DMS53 treated with DMSO at 0.1 percent for 48 hours (cell line): Measurements from ENCODE around the gene SLC35A5.
A peak's percentile ranks its signal among the peaks of the same experiment; 100 is the strongest.

Experiments used
- DNase-seq: peaks from one replicate; lab custom pipeline; 2025; ENCODE audit not compliant: unreplicated experiment; lab: John Stamatoyannopoulos, UW

SLC35A5 gene

DNA sequence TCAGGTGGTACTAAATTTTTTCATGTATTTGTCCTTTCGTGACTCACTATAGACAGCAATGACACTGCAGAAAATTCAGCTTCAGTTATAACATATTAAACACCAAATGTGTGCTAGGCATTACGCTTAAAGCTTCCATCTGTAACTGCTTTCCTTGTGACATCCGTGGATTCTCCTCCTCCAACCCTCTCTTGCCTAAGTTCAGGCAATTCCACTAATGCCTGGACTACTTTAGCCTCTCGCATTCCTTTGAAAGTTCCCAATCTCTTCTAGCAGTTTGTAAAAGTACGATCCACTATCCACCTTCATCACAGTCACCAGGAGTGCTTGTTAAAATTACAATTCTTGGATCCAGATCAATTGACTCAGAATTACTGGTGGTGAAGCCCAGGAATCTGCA lies 61.4 kb downstream of the SLC35A5 start:
- DNase-seq: no peak

- no peak for DNase-seq
These were observed 61.9 kb downstream of the SLC35A5 start for GRCh38 chr3:112623717-112624116.

- no peak for DNase-seq
These were observed 65.6 kb downstream of the SLC35A5 start for GRCh38 chr3:112627419-112627818.

DNA sequence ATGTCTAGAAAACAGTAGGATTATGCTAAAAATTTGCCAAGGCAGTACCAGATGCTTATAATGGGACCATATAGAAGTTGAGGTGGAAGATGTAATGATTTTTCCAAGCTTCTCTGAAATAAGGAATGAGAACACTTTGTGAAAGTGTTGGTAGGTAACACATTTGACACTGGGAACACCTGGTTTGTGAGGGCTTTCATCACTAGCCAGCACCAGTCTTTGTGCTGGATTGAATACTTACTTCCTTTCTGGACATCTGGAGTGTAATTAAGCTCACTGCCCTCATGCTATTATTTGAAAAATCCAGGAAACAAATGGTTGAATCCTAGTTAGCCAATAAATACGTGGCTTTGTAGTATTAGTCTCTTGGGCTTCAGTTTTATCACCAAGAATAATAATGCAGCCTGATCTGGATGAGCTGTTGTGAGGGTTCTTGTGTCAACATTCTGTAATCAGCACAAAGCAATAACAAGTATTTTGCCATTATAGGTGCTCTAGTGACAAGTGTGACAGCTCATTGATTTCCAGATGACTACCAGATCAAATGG lies 66.1 kb downstream of the SLC35A5 start:
- peak; percentile 83 for DNase-seq

DNA sequence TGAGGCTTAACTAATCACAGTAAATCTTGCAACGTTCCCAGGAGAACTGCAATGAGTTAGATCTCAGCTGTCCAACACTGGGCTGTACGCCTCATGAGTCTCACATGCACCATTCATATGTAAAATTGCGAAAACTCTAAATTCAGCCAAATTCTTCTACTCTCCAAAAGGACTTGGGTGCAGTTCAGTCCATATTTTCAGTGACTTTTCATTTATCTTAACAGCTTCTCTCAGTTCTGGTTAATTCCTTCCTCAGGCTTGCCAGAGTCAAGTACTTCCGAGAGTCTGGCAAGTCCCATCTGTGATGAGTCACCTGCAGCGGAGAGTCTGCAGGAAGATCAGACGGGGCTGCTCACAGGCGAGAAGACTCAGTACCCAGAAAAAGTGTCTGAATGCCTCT lies 67.6 kb downstream of the SLC35A5 start:
- DNase-seq: peak; percentile 55

DNA sequence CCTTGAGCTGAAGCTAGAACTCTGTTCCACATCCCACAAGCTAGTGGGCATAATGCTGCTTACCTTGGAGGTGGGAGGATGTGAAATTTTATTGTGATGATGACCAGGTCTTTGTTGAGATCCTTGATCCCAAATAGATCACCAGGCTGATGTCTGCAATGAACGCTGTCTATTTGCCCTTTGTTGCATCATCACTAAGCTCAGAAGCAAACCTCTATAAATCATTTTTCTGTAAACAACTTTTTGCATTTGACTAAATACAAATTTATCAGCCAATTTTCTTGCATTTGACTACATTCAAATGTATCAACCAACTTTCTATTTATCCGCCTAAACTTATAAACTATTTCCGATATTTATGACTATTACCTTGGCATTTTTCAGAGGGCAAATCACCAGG lies 69.4 kb downstream of the SLC35A5 start:
- no peak for DNase-seq

DNA sequence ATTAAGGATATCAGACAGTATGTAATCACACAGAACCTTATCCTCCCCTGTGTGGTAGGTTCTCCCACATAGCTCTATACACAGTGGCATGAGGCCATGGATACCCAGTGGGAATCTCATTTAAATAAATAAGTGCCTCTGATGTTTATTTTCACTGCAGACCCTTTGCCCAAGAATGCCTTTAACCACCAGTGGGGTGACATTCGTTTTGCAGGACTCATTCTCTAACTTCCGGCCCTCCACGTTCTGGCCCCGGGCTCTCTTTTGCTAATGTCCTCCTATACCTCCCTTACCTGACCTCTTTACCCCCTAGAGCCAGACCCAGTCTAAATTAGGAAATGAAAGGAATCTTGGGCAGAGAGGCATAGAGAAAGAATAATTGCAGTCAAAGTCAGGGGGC lies 70.8 kb downstream of the SLC35A5 start:
- DNase-seq: no peak

DNA sequence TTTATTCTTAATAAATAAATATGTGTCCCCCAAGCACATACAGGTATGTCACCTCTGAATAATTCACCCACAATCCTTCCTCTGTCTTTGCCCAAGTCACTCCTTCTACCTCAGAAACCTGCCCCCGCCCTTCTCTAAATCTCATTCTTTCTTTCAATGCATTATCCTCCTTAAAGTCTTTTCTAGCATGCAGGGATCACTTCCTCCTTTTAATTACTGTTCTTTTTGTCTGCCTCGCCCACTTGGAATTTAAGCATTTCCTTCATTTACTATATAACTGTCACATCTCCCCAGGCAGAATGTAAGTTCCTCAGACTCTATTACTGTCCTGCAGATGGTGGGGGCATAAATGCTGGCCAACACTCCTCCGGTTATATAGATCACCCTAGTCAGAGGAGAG lies 71.3 kb downstream of the SLC35A5 start:
- no peak for DNase-seq

DNA sequence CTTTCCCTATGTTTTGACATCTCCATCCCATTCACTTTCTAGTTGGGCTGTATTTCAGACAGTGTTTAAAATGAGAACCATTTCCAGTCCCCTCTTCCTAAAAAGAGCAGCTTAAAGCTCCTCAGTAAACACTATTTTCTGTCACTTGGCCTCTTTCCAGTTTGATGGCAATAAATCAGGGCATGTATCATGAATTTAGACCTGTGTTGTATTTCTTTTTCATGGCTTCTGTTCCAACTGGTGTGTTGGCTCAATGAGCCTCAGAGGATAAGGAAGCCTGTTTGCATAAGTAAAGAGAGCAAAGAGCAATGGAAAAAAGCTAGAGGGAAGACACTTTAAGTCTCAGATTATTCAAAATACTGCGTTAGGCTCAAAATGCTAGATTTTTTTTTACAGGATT lies 71.9 kb downstream of the SLC35A5 start:
- DNase-seq: no peak

- no peak for DNase-seq
These were observed 73.1 kb downstream of the SLC35A5 start for GRCh38 chr3:112634786-112635541.
